HG02885 (cell line): ENCODE data around the gene OR2A14.
"Not testable (repeated sequence)": the region's sequence is repeated elsewhere in the genome, so short reads cannot be mapped to it uniquely, and the experiment has no call there.

Experiments used
- ATAC-seq: cut with Tn5 transposase; IDR thresholded peaks from one replicate; pipeline ENCODE4 v1.9.1; 2021; ENCODE audit warnings: mild to moderate bottlenecking; ENCODE audit not compliant: unreplicated experiment, poor library complexity

The OR2A14 gene

GRCh38 chr7:144144426-144144825 lies 21.4 kb downstream of the OR2A14 start:
- ATAC-seq: no peak

DNA sequence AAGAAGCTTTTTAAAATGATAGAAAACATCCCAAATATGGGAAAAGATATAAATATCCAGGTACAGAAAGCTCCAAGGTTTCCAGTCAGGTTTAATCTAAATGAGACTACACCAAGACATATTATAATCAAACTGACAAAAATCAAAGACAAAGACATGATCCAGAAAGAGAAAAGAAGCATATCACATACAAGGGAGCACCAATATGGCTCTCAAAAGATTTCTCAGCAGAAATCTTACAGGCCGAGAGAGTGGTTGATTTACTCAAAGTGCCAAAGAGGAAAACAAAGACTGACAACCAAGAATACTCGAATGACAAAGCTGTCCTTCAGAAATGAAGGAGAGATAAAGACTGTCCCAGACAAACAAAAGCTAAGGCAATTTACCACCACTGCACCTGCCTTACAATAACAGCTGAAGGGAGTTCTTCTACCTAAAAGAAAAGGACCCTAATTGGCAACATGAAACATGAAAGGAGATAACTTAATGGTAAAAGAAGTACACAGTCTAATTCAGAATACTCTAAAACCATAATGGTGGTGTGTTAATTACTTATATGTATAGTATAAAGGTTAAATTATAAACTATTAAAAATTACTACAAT lies 25.4 kb downstream of the OR2A14 start:
- ATAC-seq: no peak

DNA sequence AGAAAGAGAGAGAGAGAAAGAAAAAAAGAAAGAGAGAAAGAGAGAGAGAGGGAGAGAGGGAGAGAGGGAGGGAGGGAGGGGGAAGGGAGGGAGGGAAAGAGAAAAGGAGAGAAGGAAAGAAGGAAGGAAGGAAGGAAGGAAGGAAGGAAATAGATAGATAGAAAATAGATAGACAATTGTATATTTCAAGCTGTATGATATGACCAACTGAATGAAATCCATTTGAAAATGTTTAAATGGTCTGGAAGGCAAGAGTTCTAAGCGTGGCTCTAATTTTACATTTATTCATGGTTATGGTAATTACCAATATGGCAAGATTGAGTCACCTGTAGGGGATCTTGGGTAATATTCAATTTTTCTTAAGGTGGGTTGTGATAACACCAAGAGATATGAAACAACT lies 35.9 kb downstream of the OR2A14 start:
- ATAC-seq: no peak

DNA sequence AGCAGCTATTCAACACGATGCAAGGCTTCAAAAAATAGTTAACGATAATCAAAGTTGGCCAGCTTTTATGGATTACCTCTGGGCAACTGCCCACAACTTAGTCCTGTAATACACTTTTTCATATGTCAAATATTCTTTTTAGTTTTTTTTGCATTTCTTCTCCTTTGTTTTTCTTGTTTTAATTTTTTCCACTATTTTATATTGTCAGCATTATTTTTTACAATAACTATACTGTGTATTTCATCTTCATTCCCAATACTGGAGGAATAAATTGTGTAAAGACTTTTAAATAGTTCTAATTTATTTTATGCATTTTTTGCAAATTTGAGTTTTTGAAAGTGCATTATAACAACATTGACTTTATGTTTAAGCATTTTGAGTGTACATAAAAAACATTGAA lies 41.8 kb downstream of the OR2A14 start:
- no peak for ATAC-seq

DNA sequence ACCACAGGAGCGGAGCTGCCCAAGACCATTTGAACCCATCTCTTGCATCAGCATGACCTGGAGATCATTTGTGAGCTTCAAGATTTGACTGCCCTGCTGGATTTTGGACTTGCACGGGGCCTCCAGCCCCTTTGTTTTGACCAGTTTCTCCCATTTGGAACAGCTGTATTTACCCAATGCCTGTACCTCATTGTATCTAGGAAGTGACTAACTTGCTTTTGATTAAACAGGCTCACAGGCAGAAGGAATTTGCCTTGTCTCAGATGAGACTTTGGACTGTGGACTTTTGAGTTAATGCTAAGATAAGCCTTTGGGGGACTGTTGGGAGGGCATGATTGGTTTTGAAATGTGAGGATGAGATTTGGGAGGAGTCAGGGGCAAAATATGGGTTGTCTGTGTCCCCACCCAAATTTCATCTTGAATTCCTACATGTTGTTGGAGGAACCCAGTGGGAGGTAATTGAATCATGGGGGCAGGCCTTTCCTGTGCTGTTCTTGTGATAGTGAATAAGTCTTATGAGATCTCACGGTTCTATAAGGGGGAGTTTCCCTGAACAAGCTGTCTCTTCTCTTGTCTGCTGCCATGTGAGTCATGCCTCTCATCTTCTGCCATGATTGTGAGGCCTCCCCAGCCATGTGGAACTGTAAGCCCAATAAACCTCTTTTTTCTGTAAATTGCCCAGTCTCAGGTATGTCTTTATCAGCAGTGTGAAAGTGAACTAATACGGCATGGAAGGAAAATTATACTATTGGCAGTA lies 48.8 kb downstream of the OR2A14 start:
- ATAC-seq: not testable (repeated sequence)

DNA sequence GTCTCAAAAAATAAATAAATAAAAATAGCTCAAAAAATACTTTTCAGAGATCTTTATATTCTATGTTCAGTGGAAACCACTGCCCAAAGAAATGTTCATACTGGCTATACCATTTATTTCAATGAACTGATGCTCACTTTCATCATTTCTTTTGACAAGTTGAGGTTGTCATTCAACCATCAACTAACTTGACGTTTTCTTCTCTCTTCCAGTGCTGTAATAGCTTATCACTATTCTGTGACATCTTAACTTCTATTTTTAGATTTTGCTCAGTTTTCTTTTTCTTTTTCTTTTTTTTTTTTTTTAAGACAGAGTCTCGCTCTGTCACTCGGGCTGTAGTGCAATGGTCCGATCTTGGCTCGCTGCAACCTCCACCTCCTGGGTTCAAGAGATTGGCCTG lies 51.6 kb downstream of the OR2A14 start:
- ATAC-seq: no peak

DNA sequence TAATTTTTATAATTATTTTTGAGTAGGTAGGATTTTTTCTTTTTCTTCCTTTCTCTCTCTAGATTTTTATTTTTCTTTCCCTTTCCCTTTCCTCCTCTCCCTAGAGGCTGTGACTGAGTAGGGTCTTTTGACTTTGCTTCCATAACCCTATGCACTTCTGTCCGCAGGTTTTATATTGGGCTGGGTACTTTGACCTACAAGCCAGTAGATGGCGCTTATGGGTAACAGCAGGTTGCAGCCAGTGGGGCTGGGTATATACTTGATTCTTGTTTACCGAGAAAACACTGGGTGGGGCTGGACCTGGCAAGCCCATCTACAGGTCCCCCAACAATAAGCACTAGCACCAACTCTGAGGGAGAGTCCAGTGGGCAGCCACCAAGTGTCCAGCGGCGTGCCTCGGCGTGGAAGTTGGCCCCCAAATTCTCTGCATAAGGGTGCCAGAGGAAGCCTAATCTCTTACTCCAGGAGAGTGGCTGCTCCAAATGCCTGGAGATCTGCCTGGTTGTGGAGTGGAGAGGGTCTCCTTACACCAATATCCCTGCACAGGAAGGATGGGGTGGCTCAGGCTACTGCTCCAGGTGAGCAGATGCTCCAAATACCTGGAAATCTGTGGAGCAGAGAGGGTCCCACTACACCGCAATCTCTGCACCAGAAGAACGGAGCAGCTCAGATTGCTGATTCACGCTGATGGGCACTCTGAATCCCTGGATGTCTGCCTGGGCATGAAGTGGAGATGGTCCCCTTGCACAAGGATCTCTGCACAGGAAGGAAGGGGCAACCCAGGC lies 55.6 kb downstream of the OR2A14 start:
- peak; percentile 97 for ATAC-seq

DNA sequence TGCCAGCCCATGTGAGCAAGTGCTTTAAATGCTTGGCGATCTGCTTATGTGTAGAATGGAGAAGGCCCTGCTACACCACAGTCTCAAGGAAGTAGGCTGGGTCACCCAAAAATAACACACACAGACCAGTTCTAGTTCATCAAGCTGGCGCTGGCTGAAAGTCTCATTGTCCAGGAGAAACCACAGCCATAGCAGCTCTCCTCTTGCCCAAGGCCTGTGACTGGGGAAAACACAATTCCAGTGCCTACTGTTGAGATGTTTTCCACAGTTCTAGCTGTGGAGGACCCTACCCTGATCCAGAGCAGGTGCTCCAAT lies 56.1 kb downstream of the OR2A14 start:
- not testable (repeated sequence) for ATAC-seq
